Peyer's patch (tissue), 4 donors: ENCODE results near the gene ANO4.

Experiments used
- POLR2A ChIP-seq, 2 donors: fragments of 450-650 bp; IDR thresholded peaks; one replicate each; pipeline ENCODE4 v1.5.1; 2017; ENCODE audit warnings: antibody characterized with exemption in 2 of 2, mild to moderate bottlenecking in 2 of 2, moderate library complexity in 2 of 2
- TF ChIP-seq, protein P1 (sequence below), 6 experiments: fragments of 450-650 bp in 4 of 6; fragments of 200-600 bp in 2 of 6; sonication (generic) in 1 of 6; IDR thresholded peaks; one replicate each; pipeline ENCODE4 v1.5.1; 2017 to 2019; ENCODE audit warnings: antibody characterized with exemption in 6 of 6, mild to moderate bottlenecking in 3 of 6, moderate library complexity in 1 of 6

DNA sequence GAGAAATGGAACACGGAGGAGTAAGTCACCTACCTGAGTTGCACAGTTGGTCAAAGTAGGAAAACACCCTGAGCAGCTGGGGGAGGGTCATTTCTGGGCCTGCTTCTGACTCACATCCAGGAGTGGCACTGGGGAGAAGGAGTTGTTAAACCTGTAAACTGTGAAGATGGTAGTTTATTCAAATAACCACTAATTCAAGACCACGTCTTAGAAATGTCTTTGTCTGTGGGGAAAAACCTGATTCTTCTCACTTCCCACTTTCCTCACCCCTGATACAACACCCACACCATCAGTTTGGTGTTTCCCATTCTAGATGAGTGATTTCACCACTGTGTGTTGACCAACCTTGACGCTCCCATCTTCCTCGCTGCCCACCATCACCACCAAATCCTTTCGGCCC, 207.1 kb downstream of the ANO4 start:
- no peak for TF ChIP-seq POLR2A (IDR thresholded peaks at IDR 0.05)
- TF ChIP-seq, protein P1, sequence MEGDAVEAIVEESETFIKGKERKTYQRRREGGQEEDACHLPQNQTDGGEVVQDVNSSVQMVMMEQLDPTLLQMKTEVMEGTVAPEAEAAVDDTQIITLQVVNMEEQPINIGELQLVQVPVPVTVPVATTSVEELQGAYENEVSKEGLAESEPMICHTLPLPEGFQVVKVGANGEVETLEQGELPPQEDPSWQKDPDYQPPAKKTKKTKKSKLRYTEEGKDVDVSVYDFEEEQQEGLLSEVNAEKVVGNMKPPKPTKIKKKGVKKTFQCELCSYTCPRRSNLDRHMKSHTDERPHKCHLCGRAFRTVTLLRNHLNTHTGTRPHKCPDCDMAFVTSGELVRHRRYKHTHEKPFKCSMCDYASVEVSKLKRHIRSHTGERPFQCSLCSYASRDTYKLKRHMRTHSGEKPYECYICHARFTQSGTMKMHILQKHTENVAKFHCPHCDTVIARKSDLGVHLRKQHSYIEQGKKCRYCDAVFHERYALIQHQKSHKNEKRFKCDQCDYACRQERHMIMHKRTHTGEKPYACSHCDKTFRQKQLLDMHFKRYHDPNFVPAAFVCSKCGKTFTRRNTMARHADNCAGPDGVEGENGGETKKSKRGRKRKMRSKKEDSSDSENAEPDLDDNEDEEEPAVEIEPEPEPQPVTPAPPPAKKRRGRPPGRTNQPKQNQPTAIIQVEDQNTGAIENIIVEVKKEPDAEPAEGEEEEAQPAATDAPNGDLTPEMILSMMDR (IDR thresholded peaks at IDR 0.05) = no peak
